ENCODE data around the gene SPINK7.
"Not testable (repeated sequence)": the region's sequence is repeated elsewhere in the genome, so short reads cannot be mapped to it uniquely, and the experiment has no call there.

SPINK7 gene

DNA sequence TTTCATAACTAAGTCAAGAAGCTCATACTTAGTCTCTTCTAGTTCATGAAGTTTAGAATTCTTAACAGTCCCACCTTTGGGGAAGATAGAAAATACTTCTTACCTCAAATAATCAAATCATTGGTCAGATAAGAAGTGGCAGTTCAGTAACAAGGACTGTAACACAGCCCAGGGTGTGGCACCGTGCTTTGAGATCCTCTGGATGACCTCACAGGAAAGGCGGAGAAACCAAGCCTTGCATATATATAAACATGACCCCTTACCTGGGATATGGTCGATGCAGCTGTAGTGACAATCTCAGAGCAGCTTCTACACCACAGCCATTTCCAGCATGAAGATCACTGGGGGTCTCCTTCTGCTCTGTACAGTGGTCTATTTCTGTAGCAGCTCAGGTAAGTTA is at the start of gene SPINK7:
SPINK7 (plus strand) TSS at position 271 of the 400 bp plus-strand sequence; CDS start at position 332, 61 bp downstream.
- no peak for DNase-seq

DNA sequence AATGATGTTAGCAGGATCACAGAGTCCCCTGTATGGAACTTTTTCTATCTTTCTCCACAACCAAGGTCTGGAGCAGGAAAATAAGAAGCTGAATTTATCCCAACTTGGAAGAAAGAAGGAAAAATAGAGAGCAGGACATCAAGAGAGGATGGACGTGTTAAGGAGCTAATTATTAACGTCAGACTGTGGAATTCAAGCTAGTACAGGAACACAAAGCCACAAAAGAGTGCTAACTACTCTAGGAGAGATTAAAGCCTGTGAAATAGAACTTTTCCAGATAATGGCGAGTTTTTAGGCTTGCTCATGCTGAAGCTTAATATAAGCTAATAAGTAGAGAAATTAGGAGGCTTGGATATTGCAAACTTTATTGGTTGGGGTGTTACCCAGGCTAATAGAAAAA is 44.3 kb upstream of the SPINK7 start:
- DNase-seq = no peak

GRCh38 chr5:148268566-148268965 is 43.7 kb upstream of the SPINK7 start, which contains the start of gene SPINK13:
Gene SPINK13, plus strand, starts transcription at chr5:148268794. Its CDS starts 1,279 bp downstream, at chr5:148270073.
- peak; percentile 0 for DNase-seq

DNA sequence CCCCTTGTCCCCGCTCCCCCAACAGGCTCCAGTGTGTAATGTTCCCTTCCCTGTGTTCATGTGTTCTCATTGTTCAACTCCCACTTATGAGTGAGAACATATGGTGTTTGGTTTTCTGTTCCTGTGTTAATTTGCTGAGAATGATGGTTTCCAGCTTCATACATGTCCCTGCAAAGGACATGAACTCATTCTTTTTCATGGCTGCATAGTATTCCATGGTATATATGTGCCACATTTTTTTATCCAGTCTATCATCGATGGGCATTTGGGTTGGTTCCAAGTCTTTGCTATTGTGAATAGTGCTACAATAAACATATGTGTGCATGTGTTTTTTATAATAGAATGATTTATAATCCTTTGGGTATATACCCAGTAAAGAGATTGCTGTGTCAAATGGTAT is 37.1 kb upstream of the SPINK7 start:
- not testable (repeated sequence) for DNase-seq

DNA sequence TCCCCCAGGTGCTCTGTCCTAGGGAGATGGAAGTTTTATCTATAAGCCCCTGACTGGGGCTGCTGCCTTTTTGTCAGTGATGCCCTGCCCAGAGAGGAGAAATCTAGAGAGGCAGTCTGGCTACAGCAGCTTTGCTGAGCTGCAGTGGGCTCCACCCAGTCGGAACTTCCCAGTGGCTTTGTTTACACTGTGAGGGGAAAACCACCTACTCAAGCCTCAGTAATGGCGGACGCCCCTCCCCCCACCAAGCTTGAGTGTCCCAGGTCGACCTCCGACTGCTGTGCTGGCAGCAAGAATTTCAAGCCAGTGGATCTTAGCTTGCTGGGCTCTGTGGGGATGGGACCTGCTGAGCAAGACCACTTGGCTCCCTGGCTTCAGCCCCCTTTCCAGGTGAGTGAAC is 31.3 kb upstream of the SPINK7 start:
- DNase-seq = not testable (repeated sequence)

DNA sequence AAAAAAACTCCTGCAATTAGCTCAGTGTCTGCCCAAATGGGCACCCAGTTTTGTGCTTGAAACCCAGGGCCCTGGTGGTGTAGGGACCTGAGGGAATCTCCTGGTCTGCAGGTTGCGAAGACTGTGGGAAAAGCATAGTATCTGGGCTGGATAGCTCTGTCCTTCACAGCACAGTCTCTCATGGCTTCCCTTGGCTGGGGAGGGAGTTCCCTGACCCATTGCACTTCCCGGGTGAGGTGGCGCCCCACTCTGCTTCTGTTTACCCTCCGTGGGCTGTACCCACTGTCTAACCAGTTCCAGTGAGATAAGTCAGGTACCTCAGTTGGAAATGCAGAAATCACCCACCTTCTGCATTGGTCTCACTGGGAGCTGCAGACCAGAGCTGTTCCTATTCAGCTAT is 30.9 kb upstream of the SPINK7 start:
- not testable (repeated sequence) for DNase-seq

DNA sequence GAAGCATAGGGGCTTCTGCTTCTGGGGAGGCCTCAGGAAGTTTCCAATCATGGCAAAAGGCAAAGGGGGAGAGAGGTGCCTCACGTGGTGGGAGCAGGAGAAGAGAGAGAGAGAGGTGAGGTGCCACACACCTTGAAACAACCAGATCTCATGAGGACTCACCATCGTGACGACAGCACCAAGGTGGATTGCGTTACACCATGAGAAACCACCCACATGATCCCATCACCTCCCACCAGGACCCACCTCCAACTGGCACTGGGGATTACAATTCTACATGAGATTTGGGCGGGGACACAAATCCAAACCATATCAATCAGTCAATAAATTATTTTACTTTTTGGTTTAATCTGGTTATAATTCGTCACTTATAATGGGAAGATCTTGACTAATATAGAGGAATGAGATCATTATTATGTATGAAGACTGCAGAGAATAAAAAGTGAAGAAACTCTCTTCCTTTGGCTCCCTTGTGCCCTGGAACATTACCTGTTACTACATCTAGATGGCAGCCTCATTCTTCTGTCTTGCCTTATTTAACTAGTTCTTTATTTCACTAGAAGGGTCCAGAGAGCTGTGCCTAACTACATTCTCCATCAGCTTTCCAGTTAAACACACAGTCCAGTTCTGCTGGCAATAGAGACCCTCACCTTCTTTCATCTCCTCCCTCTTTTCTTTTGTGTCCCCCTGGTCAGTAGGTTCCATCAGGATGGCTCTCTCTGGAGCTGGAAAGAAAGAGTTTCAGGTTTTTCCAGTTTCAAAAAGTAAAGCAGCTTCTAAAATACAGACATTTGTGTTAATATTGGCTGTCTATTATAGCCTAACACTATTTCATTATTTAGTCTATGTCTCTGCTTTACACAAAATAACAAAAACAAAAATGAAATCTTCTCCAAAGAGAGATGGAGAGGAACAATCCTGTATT is 21.7 kb upstream of the SPINK7 start:
- no peak for DNase-seq

- DNase-seq = no peak
Observed at GRCh38 chr5:148297731-148298130, 14.5 kb upstream of the SPINK7 start.

GRCh38 chr5:148306446-148306845 is 5.8 kb upstream of the SPINK7 start:
- DNase-seq = no peak

DNA sequence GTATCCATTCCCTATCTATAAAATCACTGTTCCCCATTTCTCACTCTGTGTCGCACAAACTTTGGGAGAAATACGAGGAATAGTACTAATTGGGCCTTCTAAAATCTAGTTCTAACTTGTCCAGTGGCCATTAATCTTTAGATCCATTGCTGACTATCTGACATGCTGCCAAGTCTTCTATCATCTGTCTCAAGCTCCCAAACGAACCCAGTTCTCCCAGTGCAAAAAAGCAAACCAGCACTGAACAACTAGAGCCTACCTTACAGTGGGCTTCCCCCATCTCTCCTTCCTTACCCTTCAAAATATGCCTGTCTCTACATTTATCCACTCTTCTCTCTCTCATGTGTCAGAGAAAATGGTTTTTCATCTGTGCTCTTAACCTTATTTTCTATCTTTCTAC is 3.2 kb upstream of the SPINK7 start:
- DNase-seq = no peak

DNA sequence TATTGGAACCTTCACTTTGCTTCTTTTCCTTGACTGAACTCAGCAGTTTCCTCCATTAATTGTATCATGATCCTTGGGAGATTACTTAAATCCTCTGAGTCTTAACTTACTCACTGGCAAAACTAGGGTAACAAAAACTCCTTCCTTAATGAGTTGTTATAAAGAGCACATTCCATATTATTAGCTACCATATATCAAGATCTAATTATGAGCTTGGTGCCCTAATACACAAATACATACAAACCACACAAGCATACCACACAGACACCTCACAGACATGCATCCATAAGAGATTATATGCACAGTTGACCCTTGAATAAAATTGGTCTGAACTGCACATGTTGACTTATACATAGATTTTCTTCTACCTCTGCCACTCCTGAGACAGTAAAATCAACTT is 2.5 kb upstream of the SPINK7 start:
- no peak for DNase-seq

DNA sequence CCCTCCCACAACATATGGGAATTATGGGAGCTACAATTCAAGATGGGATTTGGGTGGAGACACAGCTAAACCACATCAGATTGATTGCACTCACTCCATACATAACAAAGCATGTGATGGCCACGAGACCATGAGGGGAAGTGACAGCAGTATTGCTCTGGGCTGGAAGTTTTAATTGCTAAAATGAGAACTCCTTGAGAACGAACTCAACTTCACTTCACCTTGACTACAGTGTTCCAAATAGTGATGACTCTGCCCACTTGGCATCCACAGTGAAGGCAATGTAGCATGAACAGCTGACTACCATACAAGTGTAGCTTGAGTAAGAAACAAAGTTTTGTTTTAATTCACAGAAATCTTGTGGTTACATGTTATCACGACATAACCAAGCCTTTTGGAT is 739 bp upstream of the SPINK7 start:
- no peak for DNase-seq

DNA sequence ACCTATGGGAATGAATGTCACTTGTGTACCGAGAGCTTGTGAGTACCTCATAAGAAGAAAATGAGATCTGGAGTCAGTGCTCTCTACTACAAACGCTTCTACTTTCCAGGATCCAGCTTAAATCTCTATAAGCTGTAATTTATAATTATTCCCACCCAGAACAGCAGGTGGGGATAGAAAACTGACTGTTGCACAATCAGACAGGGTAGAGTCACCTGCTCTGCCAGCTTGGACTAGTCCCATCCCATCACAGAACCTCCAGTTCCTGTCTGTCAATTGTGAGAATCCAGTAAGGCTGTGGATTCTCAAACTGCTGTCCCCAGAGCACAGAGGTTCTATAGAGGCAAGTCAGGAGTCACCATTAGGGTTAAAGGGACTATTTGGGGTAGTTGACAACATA is 2.0 kb downstream of the SPINK7 start:
- DNase-seq = no peak

- no peak for DNase-seq
Observed at GRCh38 chr5:148314731-148315130, 2.5 kb downstream of the SPINK7 start.

DNA sequence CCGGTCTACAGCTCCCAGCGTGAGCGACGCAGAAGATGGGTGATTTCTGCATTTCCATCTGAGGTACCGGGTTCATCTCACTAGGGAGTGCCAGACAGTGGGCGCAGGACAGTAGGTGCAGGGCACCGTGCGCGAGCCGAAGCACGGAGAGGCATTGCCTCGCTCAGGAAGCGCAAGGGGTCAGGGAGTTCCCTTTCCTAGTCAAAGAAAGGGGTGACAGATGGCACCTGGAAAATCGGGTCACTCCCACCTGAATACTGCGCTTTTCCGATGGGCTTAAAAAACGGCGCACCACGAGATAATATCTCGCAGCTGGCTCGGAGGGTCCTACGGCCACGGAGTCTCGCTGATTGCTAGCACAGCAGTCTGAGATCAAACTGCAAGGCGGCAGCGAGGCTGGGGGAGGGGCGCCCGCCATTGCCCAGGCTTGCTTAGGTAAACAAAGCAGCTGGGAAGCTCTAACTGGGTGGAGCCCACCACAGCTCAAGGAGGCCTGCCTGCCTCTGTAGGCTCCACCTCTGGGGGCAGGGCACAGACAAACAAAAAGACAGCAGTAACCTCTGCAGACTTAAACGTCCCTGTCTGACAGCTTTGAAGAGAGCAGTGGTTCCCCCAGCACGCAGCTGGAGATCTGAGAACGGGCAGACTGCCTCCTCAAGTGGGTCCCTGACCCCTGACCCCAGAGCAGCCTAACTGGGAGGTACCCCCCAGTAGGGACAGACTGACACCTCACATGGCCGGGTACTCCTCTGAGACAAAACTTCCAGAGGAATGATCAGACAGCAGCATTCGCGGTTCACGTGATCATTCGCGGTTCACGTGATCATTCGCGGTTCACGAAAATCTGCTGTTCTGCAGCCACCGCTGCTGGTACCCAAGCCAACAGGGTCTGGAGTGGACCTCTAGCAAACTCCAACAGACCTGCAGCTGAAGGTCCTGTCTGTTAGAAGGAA is 8.1 kb downstream of the SPINK7 start:
- DNase-seq = not testable (repeated sequence)

DNA sequence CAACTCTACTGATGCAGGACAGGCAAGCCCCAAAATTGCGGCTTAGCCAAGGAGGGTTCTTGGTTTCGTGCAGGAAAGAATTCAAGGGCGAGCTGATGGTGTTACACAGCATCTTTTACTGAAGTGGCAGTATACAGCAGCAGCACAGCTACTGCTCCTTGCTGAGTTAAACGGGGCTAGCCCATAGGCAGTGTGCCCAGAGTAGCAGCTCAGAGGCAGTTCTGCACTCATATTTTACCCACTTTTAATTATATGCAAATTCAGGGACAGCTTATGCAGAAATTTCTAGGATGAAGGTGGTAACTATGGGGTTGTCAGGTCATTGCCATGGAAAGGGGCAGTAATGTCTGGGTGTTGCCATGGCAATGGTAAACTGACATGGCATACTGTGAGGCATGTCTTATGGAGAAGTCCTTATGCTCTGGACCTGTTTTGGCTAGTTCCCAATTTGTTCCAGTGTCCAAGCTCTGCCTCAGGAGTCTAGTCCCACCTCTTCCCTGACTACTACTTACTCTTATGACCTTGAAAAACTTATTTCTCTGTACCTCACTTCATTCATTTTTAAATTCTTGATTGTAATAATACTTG is 21.1 kb downstream of the SPINK7 start:
- DNase-seq = no peak

GRCh38 chr5:148335259-148335658 is 23.0 kb downstream of the SPINK7 start, which contains the start of gene SPINK9:
Gene SPINK9, plus strand, starts transcription at chr5:148335559. Its CDS starts 55 bp downstream, at chr5:148335614.
- DNase-seq = no peak

DNA sequence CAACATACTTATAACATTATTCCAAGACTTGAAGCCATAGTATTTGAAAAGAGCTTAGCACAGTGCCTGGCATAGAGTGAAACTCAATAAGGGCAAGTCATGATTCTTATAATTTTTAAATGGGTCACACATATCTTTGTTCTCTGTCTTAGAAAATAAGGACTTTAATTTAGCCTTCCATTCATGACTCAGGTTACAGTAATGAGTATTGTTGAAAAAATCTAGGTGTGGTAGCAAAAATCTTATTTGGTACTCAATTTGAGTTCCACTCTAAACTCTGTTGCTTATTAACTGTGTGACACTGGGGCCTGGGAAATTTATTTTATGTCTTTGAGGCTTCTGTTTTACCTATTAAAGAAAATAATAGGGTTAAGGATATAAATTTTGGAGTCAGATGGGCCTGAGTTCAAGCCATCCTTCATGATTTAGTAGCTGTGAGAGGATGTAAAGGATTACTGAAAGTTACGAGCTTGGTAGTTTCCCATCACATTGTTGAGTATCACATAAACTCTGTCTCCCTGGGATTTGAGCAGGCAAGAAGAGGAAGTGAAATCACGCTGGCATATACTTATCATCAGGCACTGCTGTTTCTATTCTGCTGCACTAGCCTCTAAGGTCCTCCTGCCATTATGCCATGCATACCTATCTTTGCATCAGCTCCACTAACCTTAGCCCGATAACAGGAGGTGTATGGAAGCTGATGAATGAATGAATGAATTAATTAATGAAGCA is 24.6 kb downstream of the SPINK7 start:
- DNase-seq = no peak

GRCh38 chr5:148342371-148343045 is 30.3 kb downstream of the SPINK7 start:
- DNase-seq = no peak

GRCh38 chr5:148343046-148343407 is 30.8 kb downstream of the SPINK7 start:
- no peak for DNase-seq

- DNase-seq = no peak
Observed at GRCh38 chr5:148343603-148344487, 31.6 kb downstream of the SPINK7 start.

Measured in fibroblast of skin of right quadriceps (primary cell).